HG02943 (cell line): ENCODE measurements around the gene FIS1.
"Not testable (repeated sequence)": the region's sequence is repeated elsewhere in the genome, so short reads cannot be mapped to it uniquely, and the experiment has no call there.

Source experiments
- ATAC-seq: cut with Tn5 transposase; IDR thresholded peaks from one replicate; pipeline ENCODE4 v1.9.1; 2021; ENCODE audit warnings: mild to moderate bottlenecking, low read depth, moderate library complexity; ENCODE audit not compliant: unreplicated experiment

The FIS1 gene

DNA sequence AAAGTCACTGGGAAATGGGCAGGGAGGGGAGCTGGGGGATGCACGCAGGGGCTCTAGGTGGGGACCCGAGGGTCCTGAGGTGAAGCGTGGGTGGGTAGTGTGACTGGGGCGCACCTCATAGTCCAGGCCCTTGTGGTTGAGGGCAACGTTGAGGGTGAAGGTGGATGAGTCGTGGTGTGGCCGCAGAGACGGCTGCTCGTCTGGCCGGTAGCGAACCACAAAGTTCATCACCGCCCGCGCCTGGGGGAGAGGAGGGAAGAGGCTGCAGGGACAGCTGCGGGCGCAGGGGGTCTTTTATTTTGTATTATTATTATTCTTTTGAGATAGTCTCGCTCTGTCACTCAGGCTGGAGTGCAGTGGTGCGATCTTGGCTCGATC is 38.2 kb downstream of the FIS1 start:
- ATAC-seq: no peak

DNA sequence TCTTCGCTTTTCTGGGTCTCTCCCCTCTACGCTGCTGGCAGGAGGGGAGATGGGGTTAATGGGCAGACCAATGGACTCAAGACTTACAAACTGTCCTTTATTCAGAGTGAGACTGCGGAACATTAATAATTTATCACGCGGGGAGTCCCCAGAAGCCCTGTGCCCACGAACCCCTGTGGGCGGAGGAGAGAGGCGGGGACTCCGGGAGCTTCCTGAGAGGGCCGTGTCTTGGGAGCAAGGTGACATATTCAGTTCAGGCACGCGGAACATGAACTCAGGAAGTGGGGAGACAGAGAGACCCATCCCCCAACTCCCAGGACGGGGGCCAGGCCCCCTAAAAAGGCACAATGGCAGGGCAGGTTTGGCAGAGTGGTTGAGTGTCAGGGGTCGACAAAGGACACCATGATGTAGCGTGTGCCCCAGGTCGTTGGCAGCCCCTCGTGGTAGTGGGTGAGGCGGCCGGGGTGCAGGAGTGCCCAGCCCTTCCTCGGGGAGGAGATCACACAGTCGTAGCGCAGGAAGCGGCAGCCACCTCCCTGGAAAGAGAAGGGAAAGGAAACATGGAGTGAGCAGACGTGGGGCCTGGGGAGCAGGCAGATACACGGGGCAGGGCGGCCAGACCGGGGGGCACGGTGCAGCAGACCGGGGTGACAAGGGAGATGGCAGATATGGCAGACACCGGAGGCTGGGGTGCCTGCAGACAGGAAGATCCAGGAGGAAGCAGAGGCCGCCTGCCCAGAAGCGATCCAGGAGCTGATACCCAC is 38.8 kb downstream of the FIS1 start:
- no peak for ATAC-seq

DNA sequence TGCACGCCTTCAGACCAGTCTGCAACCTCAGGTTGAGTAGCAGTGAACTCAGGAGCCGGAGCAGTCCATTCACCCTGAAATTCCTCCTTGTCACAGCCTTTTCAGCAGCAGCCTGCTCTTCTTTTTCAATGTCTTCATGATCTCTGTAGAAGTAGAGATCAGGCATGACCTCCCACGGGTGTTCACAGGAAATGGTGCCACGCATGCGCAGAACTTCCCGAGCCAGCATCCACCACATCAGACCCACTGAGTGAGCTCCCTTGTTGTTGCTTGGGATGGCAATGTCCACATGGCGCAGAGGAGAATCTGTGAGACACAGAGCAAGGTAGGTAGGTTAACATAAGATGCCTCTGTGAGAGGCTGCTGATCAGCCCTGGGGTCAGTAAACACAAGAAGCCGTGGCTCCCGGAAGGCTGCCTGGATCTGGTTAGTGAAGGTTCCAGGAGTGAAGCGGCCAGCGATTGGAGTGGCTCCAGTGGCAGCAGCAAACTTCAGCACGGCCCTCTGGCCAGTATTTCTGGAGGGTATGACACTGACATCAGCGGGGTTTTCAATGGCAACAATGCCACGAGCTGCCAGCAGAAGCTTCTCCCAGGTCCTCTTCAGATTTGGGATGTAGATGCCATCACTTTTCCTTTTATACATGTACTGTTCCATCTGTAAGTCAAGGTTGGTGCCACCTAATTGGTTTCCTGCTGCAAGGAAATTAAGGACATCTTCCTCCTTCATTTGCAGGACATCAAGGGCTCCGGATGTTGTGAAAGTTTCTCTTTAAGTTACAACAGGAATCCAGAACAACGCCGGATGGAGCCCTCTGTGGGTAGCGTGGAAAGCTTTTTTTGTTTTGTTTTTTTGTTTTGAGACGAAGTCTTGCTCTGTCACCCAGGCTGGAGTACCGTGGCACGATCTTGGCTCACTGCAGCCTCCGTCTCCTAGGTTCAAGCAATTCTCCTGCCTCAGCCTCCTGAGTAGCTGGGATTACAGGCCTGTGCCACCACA is 40.8 kb downstream of the FIS1 start:
- not testable (repeated sequence) for ATAC-seq

DNA sequence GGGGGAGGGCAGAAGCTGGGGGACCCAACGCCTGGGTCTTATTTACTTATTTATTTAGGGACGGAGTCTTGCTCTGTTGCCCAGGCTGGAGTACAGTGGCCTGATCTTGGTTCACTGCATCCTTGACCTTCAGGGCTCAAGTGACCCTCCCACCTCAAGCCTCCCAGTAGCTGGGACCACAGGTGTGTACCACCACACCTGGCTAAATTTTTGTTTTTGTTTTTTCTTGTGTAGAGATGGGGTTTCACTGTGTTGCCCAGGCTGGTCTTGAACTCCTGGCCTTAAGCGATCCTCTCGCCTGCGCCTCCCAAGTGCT is 42.3 kb downstream of the FIS1 start:
- no peak for ATAC-seq

DNA sequence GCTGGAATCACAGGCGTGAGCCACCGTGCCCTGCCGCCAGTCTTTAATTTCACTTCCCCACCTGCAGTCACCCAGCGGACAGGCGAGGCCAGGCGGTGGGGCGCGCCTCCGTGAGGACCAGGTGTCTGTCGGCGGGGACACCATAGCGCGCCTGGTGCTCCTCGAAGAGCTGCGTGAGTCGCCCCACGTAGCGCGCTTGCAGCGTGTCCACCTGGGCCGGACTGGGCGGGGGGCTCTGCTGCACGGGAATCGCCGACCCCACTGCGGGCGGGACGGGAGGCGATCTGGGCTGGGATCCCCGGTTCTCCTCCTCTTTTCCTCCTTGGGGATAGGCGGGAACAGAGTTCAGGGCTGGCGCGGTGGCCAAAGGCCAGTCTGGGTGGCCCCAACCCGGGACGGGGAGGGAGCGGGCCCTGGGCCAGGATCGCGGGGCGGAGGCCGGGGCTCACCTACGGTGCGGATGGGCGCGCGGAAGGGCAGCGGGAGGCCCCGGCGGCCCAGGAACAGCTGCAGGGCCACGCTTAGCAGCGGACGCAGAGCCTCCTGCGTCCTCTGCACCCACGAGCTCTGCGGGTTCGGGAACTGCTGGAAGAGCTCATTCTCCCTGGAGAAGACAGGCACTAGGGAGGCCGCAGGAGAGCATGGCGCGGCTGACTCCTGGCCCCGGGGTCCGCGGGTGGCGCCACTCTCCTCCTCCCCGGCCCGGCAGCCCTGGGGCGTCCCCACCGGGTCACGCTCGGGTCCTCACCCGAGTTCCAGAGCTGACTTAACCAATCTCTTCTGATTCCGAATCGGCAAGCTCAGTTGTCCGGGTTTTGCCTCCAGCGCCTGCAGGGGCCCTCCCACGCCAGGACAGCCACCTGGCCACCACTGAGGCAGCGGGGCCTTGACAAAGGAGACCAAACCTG is 42.9 kb downstream of the FIS1 start:
- no peak for ATAC-seq

DNA sequence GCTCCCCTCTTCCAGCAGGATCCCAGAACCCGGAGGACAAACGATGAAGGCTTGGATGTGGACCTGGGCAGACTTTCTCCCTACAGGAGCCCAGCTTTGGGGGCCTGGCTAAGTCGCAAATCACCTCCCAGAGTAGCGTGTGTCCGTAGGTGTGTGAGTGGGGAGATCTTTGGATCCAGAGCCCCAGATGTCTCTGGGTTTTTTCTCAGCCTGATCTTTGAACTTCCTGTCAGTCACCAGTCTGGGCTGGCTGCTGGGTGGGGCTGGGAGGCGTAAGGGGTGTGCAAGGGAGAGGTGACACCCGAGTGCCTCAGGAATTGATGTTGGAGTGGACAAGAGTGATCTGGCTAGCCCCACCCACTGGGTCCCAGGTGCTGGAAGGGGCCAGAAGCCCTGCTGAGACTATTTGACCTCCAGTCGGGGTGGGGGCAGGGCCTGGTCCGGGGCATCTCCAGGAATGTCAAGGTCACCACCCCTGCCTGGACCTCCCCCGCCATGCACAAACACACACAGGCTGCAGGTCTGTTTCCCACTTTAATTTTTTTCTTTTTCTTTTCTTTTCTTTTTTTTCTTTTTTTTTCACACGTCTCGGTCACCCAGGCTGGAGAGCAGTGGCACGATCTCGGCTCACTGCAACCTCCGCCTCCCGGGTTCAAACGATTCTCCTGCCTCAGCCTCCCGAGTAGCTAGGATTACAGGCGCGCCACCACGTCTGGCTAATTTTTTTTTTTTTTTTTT is 43.9 kb downstream of the FIS1 start, which contains the start of gene MOGAT3:
MOGAT3 (minus strand) TSS at position 175 of the 738 bp plus-strand sequence. CDS start 182 bp downstream, outside the sequence.
- ATAC-seq: no peak

DNA sequence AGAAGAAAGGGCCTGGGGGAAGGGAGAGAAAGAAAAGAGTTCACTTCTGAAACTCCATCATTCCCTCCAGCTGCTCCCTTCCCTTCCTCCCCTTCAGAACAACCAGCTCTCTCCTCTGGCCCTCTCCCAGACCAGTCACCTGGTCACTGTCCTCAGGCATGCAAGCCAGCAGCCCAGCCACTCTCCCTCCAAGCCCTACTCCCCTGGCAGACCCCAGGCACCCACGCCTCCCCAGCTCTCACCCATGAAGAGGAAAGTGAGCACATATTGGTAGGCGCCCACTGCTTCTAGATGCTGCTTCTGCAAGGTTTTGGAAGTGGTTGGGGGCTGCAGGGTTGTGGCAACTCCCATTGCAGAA is 44.4 kb downstream of the FIS1 start:
- ATAC-seq: no peak

DNA sequence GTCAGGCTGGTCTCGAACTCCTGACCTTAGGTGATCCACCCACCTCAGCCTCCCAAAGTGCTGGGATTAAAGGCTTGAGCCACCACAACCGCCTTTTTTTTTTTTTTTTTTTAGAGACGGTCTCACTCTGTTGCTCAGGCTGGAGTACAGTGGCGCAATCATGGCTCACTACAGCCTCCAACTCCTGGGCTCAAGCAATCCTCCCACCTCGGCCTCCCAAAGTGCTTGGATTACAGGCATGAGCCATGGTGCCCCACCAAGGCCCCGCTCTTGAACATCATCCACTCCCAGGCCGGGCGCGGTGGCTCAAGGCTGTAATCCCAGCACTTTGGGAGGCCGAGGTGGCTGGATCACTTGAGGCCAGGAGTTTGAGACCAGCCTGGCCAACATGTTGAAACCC is 45.4 kb downstream of the FIS1 start:
- ATAC-seq: not testable (repeated sequence)

DNA sequence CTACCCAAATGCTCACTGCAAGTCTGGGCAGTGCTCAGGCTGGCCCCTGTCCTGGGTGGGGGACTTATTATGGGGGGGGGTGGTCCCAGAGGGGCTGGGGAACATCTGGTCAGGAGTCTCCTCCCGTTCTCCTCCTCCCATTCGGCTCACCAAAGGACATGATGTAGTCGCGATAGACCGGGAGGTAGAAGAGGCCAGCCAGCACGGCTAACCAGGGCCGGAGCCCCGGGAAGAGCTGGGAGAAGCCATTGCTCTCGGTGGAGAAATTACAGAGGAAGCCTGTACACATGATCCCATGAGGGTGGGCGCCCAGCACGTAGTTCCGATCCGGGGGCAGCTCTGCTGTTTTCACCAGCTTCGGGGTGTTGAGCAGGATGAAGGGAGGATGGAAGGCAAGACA is 46.4 kb downstream of the FIS1 start:
- no peak for ATAC-seq

DNA sequence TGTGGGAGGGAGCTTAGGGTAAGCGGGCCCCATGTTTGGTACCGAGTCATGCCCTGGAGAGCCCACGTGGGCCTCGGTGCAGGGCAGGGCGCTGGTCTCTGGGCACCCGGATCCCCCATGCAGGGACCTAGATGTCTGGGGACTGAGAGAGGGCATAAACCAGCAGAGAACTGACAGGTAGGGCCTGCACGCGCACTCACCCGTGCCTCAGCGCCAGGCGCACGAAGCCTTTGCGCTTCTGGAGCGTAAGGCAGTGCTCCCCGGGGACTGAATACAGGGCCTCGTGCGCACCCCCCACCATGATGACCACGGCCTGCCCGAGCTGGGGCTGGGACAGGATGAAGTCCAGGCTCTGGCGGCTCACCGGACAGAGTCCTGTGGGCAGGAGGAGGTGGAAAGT is 46.9 kb downstream of the FIS1 start:
- no peak for ATAC-seq

DNA sequence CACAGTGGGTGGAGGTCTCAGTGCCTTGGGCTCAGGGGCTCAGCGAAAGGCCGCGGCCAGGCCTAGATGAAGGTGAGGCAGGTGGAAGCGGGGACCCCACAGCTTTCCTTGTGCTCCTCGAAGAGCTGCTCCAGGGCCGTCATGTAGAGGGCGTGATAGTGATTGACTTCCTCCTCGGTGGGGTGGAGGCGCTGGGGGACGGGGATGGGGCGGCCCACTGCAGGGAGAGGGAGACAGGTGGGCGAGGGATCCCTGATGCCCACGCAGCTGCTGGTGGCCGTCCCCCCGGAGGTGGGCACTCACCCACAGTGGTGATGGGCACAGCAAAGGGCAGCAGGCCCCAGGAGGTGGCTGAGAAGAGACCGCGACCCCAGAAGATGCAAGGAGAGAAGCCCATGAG is 49.0 kb downstream of the FIS1 start:
- no peak for ATAC-seq
